ENCODE results near the gene ASPSCR1. TPM values are rescaled to one million over a fixed set of nuclear protein-coding genes. Genes with fewer than 3 reads are reported as not detected.

Gene ASPSCR1
- total RNA-seq, 4 donors from 2014 or later: 12.6 to 24.3 (median 15.1) TPM

- DNase-seq (ENCODE audit: low spot score) (no peak), ATAC-seq (ENCODE audit: low FRiP score) (no peak)
- TF ChIP-seq, protein P1, sequence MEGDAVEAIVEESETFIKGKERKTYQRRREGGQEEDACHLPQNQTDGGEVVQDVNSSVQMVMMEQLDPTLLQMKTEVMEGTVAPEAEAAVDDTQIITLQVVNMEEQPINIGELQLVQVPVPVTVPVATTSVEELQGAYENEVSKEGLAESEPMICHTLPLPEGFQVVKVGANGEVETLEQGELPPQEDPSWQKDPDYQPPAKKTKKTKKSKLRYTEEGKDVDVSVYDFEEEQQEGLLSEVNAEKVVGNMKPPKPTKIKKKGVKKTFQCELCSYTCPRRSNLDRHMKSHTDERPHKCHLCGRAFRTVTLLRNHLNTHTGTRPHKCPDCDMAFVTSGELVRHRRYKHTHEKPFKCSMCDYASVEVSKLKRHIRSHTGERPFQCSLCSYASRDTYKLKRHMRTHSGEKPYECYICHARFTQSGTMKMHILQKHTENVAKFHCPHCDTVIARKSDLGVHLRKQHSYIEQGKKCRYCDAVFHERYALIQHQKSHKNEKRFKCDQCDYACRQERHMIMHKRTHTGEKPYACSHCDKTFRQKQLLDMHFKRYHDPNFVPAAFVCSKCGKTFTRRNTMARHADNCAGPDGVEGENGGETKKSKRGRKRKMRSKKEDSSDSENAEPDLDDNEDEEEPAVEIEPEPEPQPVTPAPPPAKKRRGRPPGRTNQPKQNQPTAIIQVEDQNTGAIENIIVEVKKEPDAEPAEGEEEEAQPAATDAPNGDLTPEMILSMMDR (IDR thresholded peaks at IDR 0.05): no peak
These were observed 14.7 kb upstream of the ASPSCR1 start for GRCh38 chr17:81962499-81963441.

GRCh38 chr17:81964081-81964849 is 13.2 kb upstream of the ASPSCR1 start:
- no peak for ATAC-seq (ENCODE audit: low FRiP score)
- no peak for DNase-seq (ENCODE audit: low spot score)

GRCh38 chr17:81966343-81967243 is 10.8 kb upstream of the ASPSCR1 start:
- no peak for DNase-seq (ENCODE audit: low spot score)
- ATAC-seq (ENCODE audit: low FRiP score): no peak

More at GRCh38 chr17:81964081-81964849, 13.2 kb upstream of the ASPSCR1 start:
- TF ChIP-seq, protein P1 (IDR thresholded peaks at IDR 0.05): no peak

DNA sequence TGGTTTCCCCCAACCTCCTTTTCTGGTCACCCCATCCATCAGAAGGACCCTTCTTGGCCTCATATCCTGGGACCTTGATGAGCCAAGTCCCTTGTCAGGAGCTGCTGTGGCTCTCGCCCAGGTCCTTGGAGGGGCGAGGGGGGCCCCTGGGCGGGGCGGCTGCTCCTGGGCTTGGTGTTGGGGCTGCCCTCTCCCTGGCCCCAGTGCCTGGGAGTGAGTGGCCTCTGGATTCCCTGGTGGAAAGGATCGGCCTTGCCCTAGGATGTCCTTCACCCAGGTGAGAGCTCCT is 10.2 kb upstream of the ASPSCR1 start:
- TF ChIP-seq, protein P1 (IDR thresholded peaks at IDR 0.05): no peak
- DNase-seq (ENCODE audit: low spot score) (no peak), ATAC-seq (ENCODE audit: low FRiP score) (no peak)

More at GRCh38 chr17:81966343-81967243, 10.8 kb upstream of the ASPSCR1 start:
- TF ChIP-seq, protein P1 (IDR thresholded peaks at IDR 0.05): no peak

- no peak for DNase-seq (ENCODE audit: low spot score)
- peak; percentile 37 for ATAC-seq (ENCODE audit: low FRiP score)
- TF ChIP-seq, protein P1 (IDR thresholded peaks at IDR 0.05): no peak
These were observed 9.7 kb upstream of the ASPSCR1 start for GRCh38 chr17:81967533-81968395.

- ATAC-seq (ENCODE audit: low FRiP score): no peak
- no peak for DNase-seq (ENCODE audit: low spot score)
- TF ChIP-seq, protein P1 (IDR thresholded peaks at IDR 0.05): no peak
These were observed 9.1 kb upstream of the ASPSCR1 start for GRCh38 chr17:81968396-81968745.
